Activated naive CD4-positive, alpha-beta T cell treated with anti-CD3 and anti-CD28 coated beads for 36 hours (primary cell): ENCODE results near the gene SEMG2. TPM values are rescaled to one million over a fixed set of nuclear protein-coding genes. Genes with fewer than 3 reads are reported as not detected.

Experiments
- CTCF ChIA-PET: fragments of 350-600 bp; sonication (Branson Sonifier 250); formaldehyde crosslinking; loops from one replicate; lab custom pipeline; 2021; ENCODE audit warnings: antibody characterized with exemption; lab: Charles Lee
- DNase-seq: peaks from one replicate; pipeline ENCODE4 v3.0.0-alpha.2; 2020
- H3K27ac Mint-ChIP-seq: one replicate; pipeline ENCODE4 v1.8.0; 2021; ENCODE audit warnings: mild to moderate bottlenecking, mixed read lengths
- H3K27me3 Mint-ChIP-seq: one replicate; pipeline ENCODE4 v1.8.0; 2021; ENCODE audit warnings: low read depth, mixed read lengths
- H3K36me3 Mint-ChIP-seq: one replicate; pipeline ENCODE4 v1.8.0; 2021; ENCODE audit warnings: low read depth, mixed read lengths
- H3K4me1 Mint-ChIP-seq: one replicate; pipeline ENCODE4 v1.8.0; 2021; ENCODE audit warnings: low read depth, mixed read lengths
- H3K4me3 Mint-ChIP-seq: one replicate; pipeline ENCODE4 v1.8.0; 2021; ENCODE audit warnings: mild to moderate bottlenecking, moderate library complexity, mixed read lengths
- H3K9me3 Mint-ChIP-seq: one replicate; pipeline ENCODE4 v1.8.0; 2021; ENCODE audit warnings: mixed read lengths
- intact Hi-C: fragments of 100-400 bp; cut with micrococcal nuclease; formaldehyde crosslinking; loops from one replicate; pipeline ENCODE4 v1.15.1; 2023
- total RNA-seq, 2 experiments: library from RNA; stranded (reverse); gene quantifications; one replicate each; pipeline ENCODE4 v1.2.3, GENCODE V29; 2021

The SEMG2 gene
- total RNA-seq, 2 experiments from 2014 or later, result not detected

DNA sequence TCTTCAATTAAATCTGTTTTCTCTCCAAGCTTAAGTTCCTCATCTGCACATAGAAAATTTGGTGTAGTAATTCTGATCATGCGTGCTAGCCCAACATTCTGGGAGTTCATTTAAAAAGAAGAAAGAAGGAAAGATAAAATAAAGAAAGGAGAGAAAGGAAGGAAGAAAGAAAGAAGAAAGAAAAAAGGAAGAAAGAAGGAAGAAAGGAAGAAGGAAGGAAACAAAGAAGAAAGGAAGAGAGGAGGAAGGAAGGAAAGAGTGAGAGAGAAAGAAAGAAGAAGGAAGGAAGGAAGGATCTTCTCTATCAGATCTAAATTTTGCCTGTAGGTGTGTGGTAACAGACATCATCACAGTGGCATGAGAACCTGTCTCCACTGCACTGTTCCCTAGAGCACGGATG, 17.0 kb downstream of the SEMG2 start:
- H3K27ac Mint-ChIP-seq, result no peak overlapping the region
- CTCF ChIA-PET, result interaction anchor here (0.6 to 0.7 kb wide), 4 partner anchors 126 to 567 kb away, joined by 3 to 5 read pairs (median 3); no protein-coding TSS in a partner anchor
- H3K36me3 Mint-ChIP-seq, result no peaks in the 10 kb centered on the region

DNA sequence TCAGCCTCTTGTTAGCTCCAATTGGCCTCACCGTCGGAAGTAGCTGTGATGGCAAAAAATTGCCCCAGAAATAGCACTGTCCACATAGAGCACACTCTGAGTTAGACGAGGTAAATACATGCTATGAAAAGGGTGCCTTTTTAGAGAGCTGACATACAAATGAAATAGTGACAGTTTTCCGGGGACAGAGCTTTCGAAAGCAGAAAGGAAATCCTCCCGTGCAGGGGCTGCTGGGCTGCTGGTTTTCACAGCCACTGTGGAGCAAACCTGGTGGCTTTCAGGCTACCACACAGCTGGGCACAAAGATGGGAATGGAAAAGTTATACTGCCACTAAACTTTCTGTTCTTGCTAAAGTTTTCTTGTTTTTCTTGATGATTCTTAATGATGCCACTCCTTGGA, 24.9 kb downstream of the SEMG2 start:
- Mint-ChIP-seq H3K4me1 (no peaks in the 10 kb centered on the region), H3K27ac (no peak overlapping the region), H3K27me3 (peaks cover 36% of the 10 kb centered on the region), H3K9me3 (no peaks in the 10 kb centered on the region), H3K4me3 (no peak overlapping the region), H3K36me3 (no peaks in the 10 kb centered on the region)
- DNase-seq, result no peak
- intact Hi-C loops, result no loop called here
- CTCF ChIA-PET, result interaction anchor here (0.7 to 1.1 kb wide), 3 partner anchors 17 to 45 kb away, joined by 3 read pairs; no protein-coding TSS in a partner anchor

More for the DNA sequence above, 17.0 kb downstream of the SEMG2 start:
- Mint-ChIP-seq H3K4me1 (no peaks in the 10 kb centered on the region), H3K27me3 (peaks cover 32% of the 10 kb centered on the region), H3K4me3 (no peak overlapping the region), H3K9me3 (peaks cover 5% of the 10 kb centered on the region)
- intact Hi-C loops, result no loop called here
- DNase-seq, result no peak

- CTCF ChIA-PET, result no interaction called here
- no peaks in the 10 kb centered on the region for H3K4me1 Mint-ChIP-seq
- no peak for DNase-seq
- no peaks in the 10 kb centered on the region for H3K36me3 Mint-ChIP-seq
- intact Hi-C loops, result no loop called here
- H3K27ac Mint-ChIP-seq, result no peak overlapping the region
- H3K27me3 Mint-ChIP-seq, result peaks cover 36% of the 10 kb centered on the region
- no peaks in the 10 kb centered on the region for H3K9me3 Mint-ChIP-seq
- H3K4me3 Mint-ChIP-seq, result no peak overlapping the region
Measured at GRCh38 chr20:45247865-45248264, 26.7 kb downstream of the SEMG2 start.

- Mint-ChIP-seq H3K9me3 (no peaks in the 10 kb centered on the region), H3K4me3 (no peak overlapping the region), H3K4me1 (no peaks in the 10 kb centered on the region), H3K27ac (no peak overlapping the region), H3K27me3 (peaks cover 39% of the 10 kb centered on the region), H3K36me3 (no peaks in the 10 kb centered on the region)
- intact Hi-C loops, result no loop called here
- CTCF ChIA-PET, result no interaction called here
- DNase-seq, result no peak
Measured at GRCh38 chr20:45248609-45249008, 27.4 kb downstream of the SEMG2 start.

DNA sequence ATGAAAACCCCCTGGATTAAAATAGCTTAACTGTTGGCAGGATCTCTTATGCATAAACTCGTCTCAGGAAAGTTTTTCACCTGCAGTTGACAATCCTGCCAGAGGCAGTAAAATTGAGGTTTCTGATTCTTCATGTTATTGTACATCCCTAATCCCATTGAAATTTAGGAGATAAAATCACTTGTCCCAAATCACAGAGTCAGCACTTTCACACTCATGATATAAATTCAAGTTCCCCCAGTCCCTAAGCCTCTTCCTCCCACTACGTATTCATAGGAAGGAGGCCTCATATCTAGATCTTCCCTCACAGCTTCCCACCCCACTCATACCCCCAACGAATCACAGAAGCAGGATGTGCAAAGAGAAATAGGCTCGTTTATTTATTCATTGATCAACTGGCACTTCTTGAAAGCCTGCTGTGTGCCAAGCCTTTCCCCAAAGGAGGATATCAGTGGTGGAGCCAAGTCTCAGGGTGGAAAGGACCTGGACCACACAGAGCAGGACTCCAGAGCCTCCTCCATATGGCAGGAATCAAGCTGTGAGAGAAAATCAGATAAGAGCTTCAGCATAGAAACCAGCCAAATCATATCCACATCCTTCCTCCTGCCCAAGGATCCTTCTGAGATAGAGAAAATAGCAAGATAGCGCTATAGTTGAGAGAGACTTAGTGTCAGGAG, 30.8 kb downstream of the SEMG2 start:
- H3K4me3 Mint-ChIP-seq, result no peak overlapping the region
- intact Hi-C loops, result no loop called here
- CTCF ChIA-PET, result interaction anchor here (1.0 kb wide), 1 partner anchor 39 kb away, joined by 3 read pairs; no protein-coding TSS in a partner anchor

GRCh38 chr20:45253261-45253660, 32.1 kb downstream of the SEMG2 start:
- H3K27me3 Mint-ChIP-seq, result peaks cover 21% of the 10 kb centered on the region
- no peak for DNase-seq
- intact Hi-C loops, result no loop called here

More for the DNA sequence above, 30.8 kb downstream of the SEMG2 start:
- Mint-ChIP-seq H3K36me3 (no peaks in the 10 kb centered on the region), H3K9me3 (no peaks in the 10 kb centered on the region), H3K27ac (no peak overlapping the region), H3K27me3 (peaks cover 28% of the 10 kb centered on the region), H3K4me1 (no peaks in the 10 kb centered on the region)
- DNase-seq, result no peak

DNA sequence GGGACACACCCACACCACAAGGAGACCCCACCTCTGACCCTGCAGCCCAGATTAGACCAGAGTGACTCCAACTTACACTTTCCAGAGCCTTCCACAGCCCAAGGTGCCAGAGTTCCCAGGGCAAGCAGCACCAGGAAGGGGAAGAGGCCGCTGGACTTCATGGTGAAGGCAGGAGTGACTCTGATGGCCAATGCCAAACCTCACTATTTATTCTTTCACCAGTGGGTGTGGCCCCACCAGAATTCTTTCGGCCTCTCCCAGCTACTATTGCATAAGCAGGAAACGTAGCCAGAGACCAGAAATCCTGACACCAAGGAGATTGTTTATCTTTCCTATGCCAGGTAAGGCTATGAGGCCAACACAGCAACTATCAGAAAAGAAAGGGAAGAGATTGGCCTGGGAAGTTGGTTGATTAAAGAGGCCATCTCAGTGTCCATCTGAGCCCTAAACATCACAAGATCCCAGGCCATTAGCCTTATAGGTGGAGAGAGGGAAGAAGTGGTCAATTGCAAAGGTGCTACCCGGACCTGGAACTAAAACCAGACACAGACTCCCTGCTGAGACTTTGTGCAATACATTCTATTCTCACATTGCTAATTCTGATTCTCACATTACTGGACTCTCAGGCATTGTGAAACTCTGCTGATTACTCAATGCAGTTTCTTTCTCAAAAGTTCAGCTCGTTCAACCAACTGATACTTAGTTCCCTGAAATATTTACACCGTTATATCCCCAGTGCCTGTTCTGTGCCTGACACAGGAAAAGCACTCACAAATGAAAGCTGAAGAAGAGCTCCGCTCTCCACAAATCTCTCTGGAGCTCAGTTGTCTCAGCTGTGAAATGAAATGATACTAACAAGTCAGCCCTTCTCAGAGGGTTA, 33.5 kb downstream of the SEMG2 start, which contains the start of gene SLPI:
Gene SLPI, minus strand, starts transcription at position 182 of the 880 bp plus-strand sequence. Its CDS starts 21 bp downstream, at position 161.
- Mint-ChIP-seq H3K27me3 (peaks cover 19% of the 10 kb centered on the region), H3K4me3 (no peak within 1 kb of the TSS), H3K27ac (no peak within 1 kb of the TSS), H3K9me3 (no peaks in the 10 kb centered on the region), H3K36me3 (no peaks in the 10 kb centered on the region), H3K4me1 (no peaks in the 10 kb centered on the region)
- DNase-seq, result no peak
- CTCF ChIA-PET, result no interaction called here
- intact Hi-C loops, result no loop called here

More at GRCh38 chr20:45253261-45253660, 32.1 kb downstream of the SEMG2 start:
- H3K36me3 Mint-ChIP-seq, result no peaks in the 10 kb centered on the region
- CTCF ChIA-PET, result interaction anchor here (1.0 kb wide), 1 partner anchor 38 kb away, joined by 3 read pairs; no protein-coding TSS in a partner anchor
- no peak overlapping the region for H3K4me3 Mint-ChIP-seq
- no peaks in the 10 kb centered on the region for H3K4me1 Mint-ChIP-seq
- H3K27ac Mint-ChIP-seq, result no peak overlapping the region
- H3K9me3 Mint-ChIP-seq, result no peaks in the 10 kb centered on the region

DNA sequence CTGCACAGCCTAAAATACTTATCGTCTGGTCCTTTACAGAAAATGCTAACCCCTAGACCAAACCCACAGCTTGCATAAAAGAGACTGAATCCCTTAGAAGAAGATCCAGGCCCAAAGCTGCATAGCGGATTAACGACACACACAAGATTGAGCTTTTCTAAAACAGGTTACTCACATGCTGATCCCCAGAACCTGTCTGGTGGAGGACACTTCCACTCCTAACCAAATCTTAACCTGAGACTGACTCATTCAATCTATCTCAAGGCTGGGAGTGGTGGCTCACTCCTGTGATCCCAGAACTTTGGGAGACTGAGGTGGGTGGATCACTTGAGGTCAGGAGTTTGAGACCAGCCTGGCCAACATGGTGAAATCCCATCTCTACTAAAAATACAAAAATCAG, 36.0 kb downstream of the SEMG2 start:
- Mint-ChIP-seq H3K9me3 (no peaks in the 10 kb centered on the region), H3K27ac (no peak overlapping the region), H3K36me3 (no peaks in the 10 kb centered on the region), H3K4me1 (no peaks in the 10 kb centered on the region), H3K4me3 (no peak overlapping the region), H3K27me3 (peaks cover 7% of the 10 kb centered on the region)
- CTCF ChIA-PET, result no interaction called here
- intact Hi-C loops, result no loop called here
- no peak for DNase-seq

DNA sequence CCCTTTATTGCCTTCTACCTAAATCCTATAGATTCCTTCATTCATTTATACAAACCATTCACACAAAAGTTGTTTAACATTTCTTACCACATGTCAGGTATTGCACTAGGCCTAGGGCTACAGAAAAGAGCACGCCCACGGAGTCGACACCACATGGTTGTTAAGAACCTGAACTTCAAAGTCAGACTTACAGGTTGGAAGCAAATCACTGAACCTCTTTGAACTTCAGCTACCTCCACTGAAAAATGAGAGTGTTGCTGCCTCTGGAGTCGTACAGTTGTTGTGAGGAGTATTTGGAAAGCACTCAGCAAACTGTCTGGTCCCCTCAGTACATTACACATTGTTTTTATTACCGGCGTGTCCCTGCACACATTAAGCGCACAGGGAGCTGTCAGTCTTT, 36.5 kb downstream of the SEMG2 start:
- DNase-seq, result no peak
- Mint-ChIP-seq H3K4me3 (no peak overlapping the region), H3K9me3 (no peaks in the 10 kb centered on the region), H3K4me1 (no peaks in the 10 kb centered on the region), H3K27ac (no peak overlapping the region), H3K27me3 (peaks cover 8% of the 10 kb centered on the region), H3K36me3 (no peaks in the 10 kb centered on the region)
- CTCF ChIA-PET, result no interaction called here
- intact Hi-C loops, result no loop called here

DNA sequence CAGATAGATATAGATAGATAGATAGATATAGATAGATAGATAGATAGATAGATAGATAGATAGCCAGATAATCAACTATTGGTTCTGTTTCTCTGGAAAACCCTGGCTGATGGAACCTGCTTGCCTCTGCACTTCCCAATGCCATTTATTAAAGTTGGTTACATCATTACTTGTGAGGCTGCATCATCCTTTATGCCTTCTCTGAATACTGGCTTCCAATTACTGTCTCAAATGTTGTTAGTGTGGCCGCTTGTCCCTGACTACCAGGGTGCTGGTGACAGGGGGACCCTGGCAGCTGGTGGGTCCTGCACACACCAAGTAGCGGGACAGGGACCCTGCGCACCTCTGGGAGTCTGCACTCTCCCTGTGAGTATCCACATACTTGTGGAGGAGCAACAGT, 37.1 kb downstream of the SEMG2 start:
- no peaks in the 10 kb centered on the region for H3K4me1 Mint-ChIP-seq
- H3K4me3 Mint-ChIP-seq, result no peak overlapping the region
- H3K36me3 Mint-ChIP-seq, result no peaks in the 10 kb centered on the region
- peaks cover 11% of the 10 kb centered on the region for H3K27me3 Mint-ChIP-seq
- no peaks in the 10 kb centered on the region for H3K9me3 Mint-ChIP-seq
- no peak overlapping the region for H3K27ac Mint-ChIP-seq
- CTCF ChIA-PET, result no interaction called here
- no peak for DNase-seq
- intact Hi-C loops, result no loop called here

DNA sequence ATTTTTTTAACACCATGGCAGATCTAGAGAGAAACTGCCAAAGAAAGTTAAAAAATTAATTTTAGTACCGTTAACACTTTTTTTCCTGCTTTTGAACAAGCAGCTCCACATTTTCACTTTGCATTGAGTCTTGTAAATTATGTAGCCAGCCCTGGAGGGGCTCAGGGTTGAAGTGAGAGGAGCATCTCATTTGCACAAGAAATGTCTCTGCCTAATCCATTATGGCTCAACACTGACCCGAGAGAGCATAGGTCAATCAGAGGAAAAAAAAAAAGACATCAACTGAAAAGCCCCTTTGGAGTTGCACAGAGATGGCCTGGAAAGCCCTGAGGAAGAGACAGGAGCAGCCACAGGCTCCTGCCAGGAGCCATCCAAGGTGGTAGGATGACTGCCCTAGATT, 37.5 kb downstream of the SEMG2 start:
- H3K4me1 Mint-ChIP-seq, result no peaks in the 10 kb centered on the region
- DNase-seq, result no peak
- intact Hi-C loops, result no loop called here
- H3K27me3 Mint-ChIP-seq, result peaks cover 8% of the 10 kb centered on the region
- no peaks in the 10 kb centered on the region for H3K9me3 Mint-ChIP-seq
- CTCF ChIA-PET, result no interaction called here
- H3K4me3 Mint-ChIP-seq, result no peak overlapping the region
- H3K36me3 Mint-ChIP-seq, result no peaks in the 10 kb centered on the region
- no peak overlapping the region for H3K27ac Mint-ChIP-seq

GRCh38 chr20:45263556-45264266, 42.5 kb downstream of the SEMG2 start:
- Mint-ChIP-seq H3K4me1 (no peaks in the 10 kb centered on the region), H3K27ac (no peak overlapping the region), H3K27me3 (peaks cover 14% of the 10 kb centered on the region), H3K4me3 (no peak overlapping the region), H3K9me3 (no peaks in the 10 kb centered on the region), H3K36me3 (no peaks in the 10 kb centered on the region)
- intact Hi-C loops, result no loop called here
- no peak for DNase-seq
- CTCF ChIA-PET, result interaction anchor here (0.6 to 0.7 kb wide), 2 partner anchors 31 to 1440 kb away, joined by 3 read pairs; no protein-coding TSS in a partner anchor
